ENCODE data around the gene CKAP4.

GRCh38 chr12:106249411-106250135 lies 1.8 kb upstream of the CKAP4 start:
- TF ChIP-seq CTCF (conservative IDR thresholded peaks at IDR 0.05; ENCODE audit: low read depth in 2 of 2): no peak
- TF ChIP-seq EZH2phosphoT487 (IDR thresholded peaks at IDR 0.05; ENCODE audit: unreplicated experiment): no peak
- TF ChIP-seq REST (IDR thresholded peaks at IDR 0.05; ENCODE audit: unreplicated experiment): no peak
- no peak for TF ChIP-seq EZH2 (IDR thresholded peaks at IDR 0.05; ENCODE audit: low read depth, unreplicated experiment)
- no peak for TF ChIP-seq POLR2AphosphoS5 (IDR thresholded peaks at IDR 0.05; ENCODE audit: low read depth)
